HEK293T (cell line): Measurements from ENCODE around the gene REV3L.

Experiments used
- BHLHE40 ChIP-seq: fragments of 450-650 bp; IDR thresholded peaks from 2 replicates; pipeline ENCODE4 v1.6.1; 2016; ENCODE audit warnings: mild to moderate bottlenecking, moderate library complexity, borderline replicate concordance
- FOXK2 ChIP-seq: fragments of 450-650 bp; IDR thresholded peaks from 2 replicates; pipeline ENCODE4 v1.6.1; 2016; ENCODE audit warnings: mild to moderate bottlenecking
- L3MBTL2 ChIP-seq: fragments of 450-650 bp; conservative IDR thresholded peaks from 2 replicates; pipeline ENCODE4 v1.6.1; 2016; ENCODE audit warnings: mild to moderate bottlenecking
- SP1 ChIP-seq: fragments of 450-650 bp; IDR thresholded peaks from 2 replicates; pipeline ENCODE4 v1.6.1; 2017
- SUZ12 ChIP-seq: fragments of 450-650 bp; IDR thresholded peaks from 2 replicates; pipeline ENCODE4 v1.6.1; 2016; ENCODE audit warnings: mild to moderate bottlenecking
- ZNF384 ChIP-seq: fragments of 450-650 bp; IDR thresholded peaks from 2 replicates; pipeline ENCODE4 v1.6.1; 2016

DNA sequence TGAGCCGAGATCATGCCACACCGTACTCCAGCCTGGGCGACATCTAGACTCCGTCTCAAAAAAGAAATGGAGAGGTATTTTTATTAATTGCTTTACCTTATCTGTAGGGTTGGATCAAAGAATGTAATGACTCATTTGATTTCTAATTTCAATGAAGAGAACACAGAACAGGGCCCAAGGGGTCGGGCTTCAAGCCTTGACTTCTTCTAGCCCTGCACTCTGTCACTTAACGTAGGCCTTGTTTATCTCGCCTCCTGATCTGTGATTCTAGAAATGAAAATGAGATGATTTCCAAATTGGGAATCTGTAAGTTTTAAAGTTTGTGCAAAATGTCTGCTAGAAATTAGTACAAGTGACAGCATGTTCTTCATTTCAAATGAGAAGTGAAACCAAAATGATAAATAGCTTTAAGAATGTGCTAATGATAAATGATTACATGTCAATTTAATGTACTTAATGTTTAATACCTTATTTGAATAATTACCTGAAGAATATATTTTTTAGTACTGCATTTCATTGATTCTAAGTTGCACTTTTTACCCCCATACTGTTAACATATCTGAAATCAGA is 215.2 kb downstream of the REV3L start:
- TF ChIP-seq L3MBTL2 (no peak), SUZ12 (no peak), ZNF384 (no peak), SP1 (no peak), FOXK2 (no peak), BHLHE40 (no peak)
